NCI-H774 (cell line): Measurements from ENCODE around the gene CFLAR.
"Not testable (repeated sequence)": the region's sequence is repeated elsewhere in the genome, so short reads cannot be mapped to it uniquely, and the experiment has no call there.

Experiments used
- DNase-seq: peaks from one replicate; lab custom pipeline; 2025; lab: John Stamatoyannopoulos, UW

CFLAR gene

GRCh38 chr2:201182650-201183364, 66.8 kb downstream of the CFLAR start, which contains the start of gene CASP10:
CASP10 (plus strand) TSS chr2:201183141; CDS start chr2:201185778, 2,637 bp downstream.
- DNase-seq = no peak

DNA sequence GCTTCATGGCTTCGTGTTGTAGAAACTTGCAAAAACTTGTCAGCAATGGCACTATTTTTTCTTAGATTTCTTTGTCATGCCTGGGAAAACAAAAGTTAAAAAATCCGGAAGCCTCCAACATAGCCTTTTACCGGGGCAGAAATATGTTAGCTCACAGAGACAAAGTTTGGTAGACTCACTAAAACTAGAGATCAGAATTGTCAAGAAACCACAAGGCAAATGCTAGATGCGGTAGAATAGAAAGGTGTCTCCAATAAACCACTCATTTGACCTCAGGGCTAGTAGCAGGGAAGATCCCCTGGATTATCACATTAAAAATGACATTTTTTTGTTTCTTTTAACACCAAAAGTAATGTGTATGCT, 67.4 kb downstream of the CFLAR start:
- no peak for DNase-seq

DNA sequence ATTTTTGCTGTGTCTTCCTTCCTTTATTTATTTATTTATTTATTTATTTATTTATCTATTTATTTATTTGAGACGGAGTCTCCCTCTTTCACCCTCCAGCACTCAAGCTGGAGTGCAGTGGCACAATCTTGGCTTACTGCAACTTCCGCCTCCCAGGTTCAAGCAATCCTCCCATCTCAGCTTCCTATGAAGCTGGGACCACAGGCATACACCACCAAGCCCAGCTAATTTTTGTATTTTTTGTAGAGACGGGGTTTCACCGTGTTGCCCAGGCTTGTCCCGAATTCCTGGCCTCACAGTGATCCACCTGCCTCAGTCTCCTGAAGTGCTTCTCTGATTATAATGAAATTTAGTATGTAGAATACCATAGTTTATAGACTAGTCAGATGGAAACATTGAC, 67.9 kb downstream of the CFLAR start:
- DNase-seq = not testable (repeated sequence)

- DNase-seq = not testable (repeated sequence)
Observed at GRCh38 chr2:201184248-201184647, 68.3 kb downstream of the CFLAR start.

DNA sequence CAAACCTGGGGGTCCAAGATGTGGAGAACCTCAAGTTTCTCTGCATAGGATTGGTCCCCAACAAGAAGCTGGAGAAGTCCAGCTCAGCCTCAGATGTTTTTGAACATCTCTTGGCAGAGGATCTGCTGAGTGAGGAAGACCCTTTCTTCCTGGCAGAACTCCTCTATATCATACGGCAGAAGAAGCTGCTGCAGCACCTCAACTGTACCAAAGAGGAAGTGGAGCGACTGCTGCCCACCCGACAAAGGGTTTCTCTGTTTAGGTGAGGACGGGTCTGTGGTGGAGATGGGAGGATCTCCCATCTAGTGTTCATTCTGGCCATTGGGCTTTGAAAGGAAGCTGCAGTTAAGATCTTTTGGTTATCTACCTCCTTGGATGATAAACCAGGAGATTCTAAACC, 69.9 kb downstream of the CFLAR start:
- no peak for DNase-seq

DNA sequence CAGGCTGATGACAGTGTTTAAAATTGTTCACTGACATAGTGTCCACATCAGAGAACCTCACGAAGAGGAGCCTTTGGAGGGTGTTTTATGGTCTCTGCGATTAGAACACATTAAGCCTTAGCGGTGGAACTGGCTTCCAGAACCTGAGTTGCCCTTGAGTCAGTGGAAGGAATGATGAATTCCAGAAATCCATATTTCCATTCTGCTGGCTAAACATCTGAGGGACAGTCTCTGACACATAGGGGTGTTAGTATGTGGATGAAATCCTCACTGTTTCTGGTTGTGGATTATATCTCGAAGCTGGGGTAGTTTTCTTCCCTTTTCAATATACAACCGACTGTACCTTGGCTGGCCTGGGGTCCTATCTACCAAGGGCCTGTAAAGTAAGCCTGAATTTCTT, 71.0 kb downstream of the CFLAR start:
- DNase-seq = no peak

- DNase-seq = no peak
Observed at GRCh38 chr2:201188449-201188848, 72.5 kb downstream of the CFLAR start.

DNA sequence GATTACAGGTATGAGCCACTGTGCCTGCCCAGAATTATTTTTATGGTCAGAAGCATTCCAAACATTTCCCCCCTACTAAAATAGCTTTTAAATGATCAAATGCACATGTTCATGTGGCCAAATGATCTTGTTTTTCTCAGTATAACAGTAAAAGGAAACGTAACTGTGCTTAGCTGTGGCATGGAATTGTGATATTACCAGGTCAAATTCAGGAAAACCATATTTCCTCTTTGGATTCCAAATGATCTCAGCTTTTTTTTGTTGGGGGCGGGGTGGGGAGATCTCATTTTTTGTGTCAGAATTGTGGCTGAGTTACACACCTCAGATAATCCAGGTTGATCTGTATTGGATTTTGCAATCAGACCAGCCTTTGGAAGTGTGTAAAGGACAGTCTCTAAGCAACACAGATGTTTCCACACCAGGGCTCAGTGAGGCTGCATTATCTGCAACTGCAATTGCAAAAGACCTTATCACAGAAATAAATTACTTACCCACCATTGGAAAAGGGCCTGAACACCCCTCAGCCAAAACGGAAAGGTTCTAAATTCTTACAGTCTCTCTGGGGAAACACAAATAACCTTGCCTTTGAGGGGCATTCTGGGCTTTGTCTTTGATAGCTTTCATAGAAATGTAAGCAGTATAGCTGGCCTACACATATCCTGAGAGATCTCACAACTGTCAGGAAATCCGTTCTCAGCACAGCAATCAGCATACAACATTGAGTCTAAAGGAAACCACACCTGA, 75.3 kb downstream of the CFLAR start:
- DNase-seq = no peak

GRCh38 chr2:201194097-201194496, 78.1 kb downstream of the CFLAR start:
- no peak for DNase-seq

DNA sequence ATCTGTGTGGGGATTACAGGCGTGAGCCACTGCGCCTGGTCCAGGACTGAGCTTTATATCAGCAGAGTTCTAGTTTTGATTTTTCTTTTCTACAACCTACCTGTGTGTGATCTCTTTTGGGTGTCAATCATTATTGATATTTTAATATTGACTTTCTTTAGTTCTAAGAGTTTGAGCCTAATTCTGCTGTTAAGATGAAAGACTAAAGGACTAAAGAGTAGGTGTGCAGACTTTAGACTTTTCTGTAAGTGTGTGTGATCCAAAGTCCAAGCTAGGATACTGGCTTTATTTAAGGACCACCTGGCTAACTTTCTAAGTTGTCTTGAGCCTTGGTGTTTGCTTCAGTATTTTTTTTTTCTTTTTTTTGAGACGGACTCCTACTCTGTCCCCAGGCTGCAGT, 79.4 kb downstream of the CFLAR start:
- no peak for DNase-seq

- DNase-seq = no peak
Observed at GRCh38 chr2:201196003-201196402, 80.0 kb downstream of the CFLAR start.

- no peak for DNase-seq
Observed at GRCh38 chr2:201196803-201197202, 80.8 kb downstream of the CFLAR start.

GRCh38 chr2:201197781-201198180, 81.8 kb downstream of the CFLAR start:
- no peak for DNase-seq

- DNase-seq = no peak
Observed at GRCh38 chr2:201199847-201200246, 83.9 kb downstream of the CFLAR start.

DNA sequence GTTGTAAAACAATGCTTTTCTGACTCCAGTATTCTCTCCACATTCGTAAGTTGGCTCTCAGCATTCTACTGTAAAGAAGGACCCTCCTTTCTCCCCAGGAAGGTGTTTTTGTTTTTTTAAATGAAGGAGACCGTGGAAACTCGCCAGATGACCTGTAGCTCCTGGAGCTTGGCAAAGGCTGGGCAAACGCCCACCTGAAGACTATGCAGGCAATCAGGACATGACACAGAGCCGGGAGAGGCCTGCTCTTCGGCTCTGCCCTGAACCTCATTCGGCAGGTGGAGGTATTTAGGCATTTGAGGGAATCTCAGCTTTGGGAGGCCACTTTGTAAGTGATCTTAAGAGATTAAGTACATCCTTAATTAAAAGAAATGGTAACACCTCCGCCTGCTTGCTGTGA, 84.4 kb downstream of the CFLAR start:
- DNase-seq = no peak

DNA sequence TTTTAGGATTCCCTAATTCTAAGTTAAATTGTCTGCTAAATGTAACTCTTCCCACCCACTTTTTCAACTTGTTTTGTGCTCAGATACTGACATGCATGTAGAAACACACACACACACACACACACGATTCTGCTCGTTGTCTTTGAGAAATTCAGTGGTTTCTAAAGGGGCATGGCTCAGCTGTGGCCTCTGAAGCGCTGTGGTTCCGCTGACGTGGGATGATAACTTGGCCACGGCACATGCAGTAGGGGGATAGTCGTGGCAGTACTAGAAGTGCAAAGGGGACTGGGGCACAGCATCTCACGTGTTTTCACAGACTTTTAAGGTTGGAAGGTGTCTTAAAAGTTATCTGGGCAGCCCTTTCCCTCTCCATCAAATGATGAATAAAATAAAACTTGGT, 85.4 kb downstream of the CFLAR start:
- DNase-seq = no peak

DNA sequence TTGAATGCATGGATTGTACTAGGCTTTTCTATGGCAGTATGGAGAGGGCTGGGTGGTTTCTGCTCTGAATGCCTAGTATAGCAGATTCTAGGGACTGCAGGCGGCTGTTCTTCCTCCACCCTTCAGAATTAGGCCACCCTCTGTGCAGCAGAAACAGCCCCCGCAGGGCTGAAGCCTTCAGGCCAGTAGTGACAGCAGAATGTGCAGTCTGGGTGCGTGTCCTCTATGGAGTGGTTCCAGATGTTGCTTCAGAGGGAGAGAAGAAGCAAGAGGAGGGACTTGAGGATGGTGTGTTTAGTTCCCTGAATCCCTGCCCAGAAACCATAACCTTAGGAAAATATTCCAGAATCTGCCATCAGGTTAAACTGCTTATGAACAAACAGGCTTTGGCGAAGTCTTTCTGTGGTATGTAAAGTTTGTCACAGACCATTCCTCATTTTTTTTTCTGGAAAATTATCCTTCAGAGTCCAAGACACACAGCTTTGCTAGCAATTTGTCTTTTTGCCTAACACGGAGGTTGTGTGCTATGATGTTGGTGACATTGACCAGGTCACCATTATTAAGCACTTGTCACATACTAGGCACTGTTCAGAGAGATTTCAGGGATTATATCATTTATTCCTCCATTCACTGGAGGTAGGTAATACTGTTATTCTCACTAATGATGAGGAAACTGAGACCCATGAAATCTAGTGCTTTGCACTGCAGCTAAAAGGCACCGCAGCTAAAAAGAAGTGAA, 88.1 kb downstream of the CFLAR start:
- DNase-seq = no peak

- no peak for DNase-seq
Observed at GRCh38 chr2:201204655-201205514, 88.9 kb downstream of the CFLAR start.

GRCh38 chr2:201205515-201205849, 89.5 kb downstream of the CFLAR start:
- no peak for DNase-seq

DNA sequence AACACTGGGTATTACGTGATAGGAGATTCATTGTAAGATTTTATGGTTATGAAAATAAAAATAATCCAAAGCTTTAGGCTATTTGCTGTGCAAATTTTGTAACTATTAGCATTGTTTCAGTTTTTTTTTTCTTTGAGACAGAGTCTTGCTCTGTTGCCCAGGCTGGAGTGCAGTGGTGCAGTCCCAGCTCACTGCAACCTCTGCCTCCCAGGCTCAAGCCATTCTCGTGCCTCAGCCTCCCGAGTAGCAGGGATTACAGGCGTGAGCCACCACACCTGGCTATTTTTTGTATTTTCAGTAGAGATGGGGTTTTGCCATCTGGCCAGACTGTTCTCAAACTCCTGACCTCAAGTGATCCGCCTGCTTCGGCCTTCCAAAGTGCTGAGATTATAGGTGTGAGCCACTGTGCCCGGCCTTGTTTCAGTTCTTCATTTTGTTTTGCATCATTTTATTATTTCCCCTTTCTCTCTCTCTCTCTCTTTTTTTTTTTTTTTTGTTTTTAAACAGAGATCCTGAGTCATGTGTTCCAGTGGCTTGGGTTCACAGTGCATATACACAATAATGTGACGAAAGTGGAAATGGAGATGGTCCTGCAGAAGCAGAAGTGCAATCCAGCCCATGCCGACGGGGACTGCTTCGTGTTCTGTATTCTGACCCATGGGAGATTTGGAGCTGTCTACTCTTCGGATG, 92.7 kb downstream of the CFLAR start:
- no peak for DNase-seq

GRCh38 chr2:201215963-201216362, 100.0 kb downstream of the CFLAR start:
- DNase-seq = no peak

- DNase-seq = no peak
Observed at GRCh38 chr2:201216918-201217317, 101.0 kb downstream of the CFLAR start.
